ENCODE measurements around the gene SPACA9.

DNA sequence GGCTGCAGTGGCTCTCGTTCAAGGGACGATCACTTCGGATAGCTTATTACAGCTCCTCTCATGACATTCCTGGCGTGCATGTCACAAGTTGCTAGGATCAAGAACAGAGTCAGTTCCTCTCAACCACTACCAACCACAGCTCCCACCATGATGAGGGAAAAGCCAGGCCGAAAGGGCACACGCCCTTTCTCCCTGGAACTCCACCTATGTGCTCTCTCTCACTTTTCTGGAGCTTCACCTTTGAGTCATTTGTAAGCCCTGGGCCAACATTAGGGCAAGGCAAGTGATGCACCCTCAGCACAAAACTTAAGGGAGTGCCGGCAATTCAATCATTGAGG, 1.6 kb downstream of the SPACA9 start:
- TF ChIP-seq, protein P1, sequence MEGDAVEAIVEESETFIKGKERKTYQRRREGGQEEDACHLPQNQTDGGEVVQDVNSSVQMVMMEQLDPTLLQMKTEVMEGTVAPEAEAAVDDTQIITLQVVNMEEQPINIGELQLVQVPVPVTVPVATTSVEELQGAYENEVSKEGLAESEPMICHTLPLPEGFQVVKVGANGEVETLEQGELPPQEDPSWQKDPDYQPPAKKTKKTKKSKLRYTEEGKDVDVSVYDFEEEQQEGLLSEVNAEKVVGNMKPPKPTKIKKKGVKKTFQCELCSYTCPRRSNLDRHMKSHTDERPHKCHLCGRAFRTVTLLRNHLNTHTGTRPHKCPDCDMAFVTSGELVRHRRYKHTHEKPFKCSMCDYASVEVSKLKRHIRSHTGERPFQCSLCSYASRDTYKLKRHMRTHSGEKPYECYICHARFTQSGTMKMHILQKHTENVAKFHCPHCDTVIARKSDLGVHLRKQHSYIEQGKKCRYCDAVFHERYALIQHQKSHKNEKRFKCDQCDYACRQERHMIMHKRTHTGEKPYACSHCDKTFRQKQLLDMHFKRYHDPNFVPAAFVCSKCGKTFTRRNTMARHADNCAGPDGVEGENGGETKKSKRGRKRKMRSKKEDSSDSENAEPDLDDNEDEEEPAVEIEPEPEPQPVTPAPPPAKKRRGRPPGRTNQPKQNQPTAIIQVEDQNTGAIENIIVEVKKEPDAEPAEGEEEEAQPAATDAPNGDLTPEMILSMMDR (IDR thresholded peaks at IDR 0.05) = no peak
- TF ChIP-seq RAD21 (conservative IDR thresholded peaks at IDR 0.05 in 1 of 2, IDR thresholded peaks at IDR 0.05 in 1 of 2) = no peak
